GM23338 (cell line): ENCODE results near the gene KDM4C. TPM values are rescaled to one million over a fixed set of nuclear protein-coding genes. Genes with fewer than 3 reads are reported as not detected.

Source experiments
- ATAC-seq: fragments of 200-7000 bp; cut with Tn5 transposase; 3 replicates; pipeline ENCODE4 v1.9.1; 2020
- DNase-seq: peaks from one replicate; pipeline ENCODE4 v3.0.0-alpha.2; 2015; ENCODE audit warnings: low spot score
- H2AFZ ChIP-seq: fragments of 200-600 bp; sonication (generic); 2 replicates; pipeline ENCODE4 v1.8.0; 2016; ENCODE audit warnings: antibody characterized with exemption, mild to moderate bottlenecking, moderate library complexity
- H3F3A ChIP-seq: fragments of 200-600 bp; sonication (generic); replicated peaks from 2 replicates; pipeline ENCODE4 v1.8.0; 2017; ENCODE audit warnings: antibody characterized with exemption, mixed run types, low read depth
- H3K27ac ChIP-seq: fragments of 200-600 bp; sonication (generic); 2 replicates; pipeline ENCODE4 v1.6.1; 2016; ENCODE audit warnings: low read depth
- H3K27me3 ChIP-seq: fragments of 200-600 bp; sonication (generic); 2 replicates; pipeline ENCODE4 v1.8.0; 2016; ENCODE audit warnings: mild to moderate bottlenecking, mixed run types, moderate library complexity; ENCODE audit not compliant: insufficient read depth
- H3K36me3 ChIP-seq: fragments of 200-600 bp; sonication (generic); 2 replicates; pipeline ENCODE4 v1.8.0; 2016; ENCODE audit warnings: mild to moderate bottlenecking; ENCODE audit not compliant: insufficient read depth
- H3K4me1 ChIP-seq: fragments of 200-600 bp; sonication (generic); 2 replicates; pipeline ENCODE4 v1.8.0; 2016; ENCODE audit warnings: mild to moderate bottlenecking, moderate library complexity; ENCODE audit not compliant: insufficient read depth
- H3K4me2 ChIP-seq: fragments of 200-600 bp; sonication (generic); 2 replicates; pipeline ENCODE4 v1.7.1; 2017; ENCODE audit warnings: mixed run types
- H3K4me3 ChIP-seq: fragments of 200-600 bp; sonication (generic); 2 replicates; pipeline ENCODE4 v1.6.1; 2016; ENCODE audit warnings: mixed run types
- H3K79me2 ChIP-seq: fragments of 200-600 bp; sonication (generic); replicated peaks from 2 replicates; pipeline ENCODE4 v1.8.0; 2017; ENCODE audit warnings: mild to moderate bottlenecking; ENCODE audit not compliant: insufficient read depth
- H3K9me2 ChIP-seq: fragments of 200-600 bp; sonication (generic); 2 replicates; pipeline ENCODE4 v1.8.0; 2017; ENCODE audit not compliant: insufficient read depth
- H4K20me1 ChIP-seq: fragments of 200-600 bp; sonication (generic); replicated peaks from 2 replicates; pipeline ENCODE4 v1.8.0; 2017; ENCODE audit warnings: mild to moderate bottlenecking; ENCODE audit not compliant: insufficient read depth
- H3K27ac Mint-ChIP-seq: 2 replicates; pipeline ENCODE4 v1.8.0; 2020; ENCODE audit warnings: inconsistent platforms, mild to moderate bottlenecking, moderate library complexity, mixed read lengths
- H3K27me3 Mint-ChIP-seq: 3 replicates; pipeline ENCODE4 v1.8.0; 2022; ENCODE audit warnings: low read depth, mild to moderate bottlenecking, moderate library complexity, mixed read lengths, inconsistent platforms; ENCODE audit not compliant: insufficient read depth, poor library complexity
- H3K36me3 Mint-ChIP-seq: 3 replicates; pipeline ENCODE4 v1.8.0; 2021; ENCODE audit warnings: low read depth, mild to moderate bottlenecking, inconsistent platforms, moderate library complexity, mixed read lengths
- H3K4me1 Mint-ChIP-seq: 3 replicates; pipeline ENCODE4 v1.8.0; 2020; ENCODE audit warnings: mild to moderate bottlenecking, inconsistent platforms, mixed read lengths
- H3K4me3 Mint-ChIP-seq: 3 replicates; pipeline ENCODE4 v1.8.0; 2021; ENCODE audit warnings: moderate library complexity, mild to moderate bottlenecking, inconsistent platforms, mixed read lengths
- H3K9me3 Mint-ChIP-seq: 3 replicates; pipeline ENCODE4 v1.8.0; 2020; ENCODE audit warnings: moderate library complexity, mild to moderate bottlenecking, inconsistent platforms, mixed read lengths
- CREB1 ChIP-seq: fragments of 250-450 bp; sonication (Bioruptor Pico); IDR thresholded peaks from 2 replicates; pipeline ENCODE4 v1.5.0; 2020; ENCODE audit warnings: low read depth, mild to moderate bottlenecking, moderate library complexity
- EZH2 ChIP-seq: fragments of 200-600 bp; sonication (generic); IDR thresholded peaks from one replicate; pipeline ENCODE4 v1.8.0; 2017; ENCODE audit warnings: antibody characterized with exemption, mild to moderate bottlenecking, low read depth; ENCODE audit not compliant: unreplicated experiment
- EZH2phosphoT487 ChIP-seq: fragments of 200-600 bp; sonication (generic); IDR thresholded peaks from one replicate; pipeline ENCODE4 v1.8.1; 2018; ENCODE audit warnings: antibody characterized with exemption; ENCODE audit not compliant: unreplicated experiment
- JUNB ChIP-seq: IDR thresholded peaks from one replicate; pipeline ENCODE4 v1.6.1; 2016; ENCODE audit warnings: antibody characterized with exemption; ENCODE audit not compliant: unreplicated experiment
- NANOG ChIP-seq: IDR thresholded peaks from 2 replicates; pipeline ENCODE4 v1.6.1; 2016; ENCODE audit warnings: antibody characterized with exemption, borderline replicate concordance
- POLR2AphosphoS5 ChIP-seq: IDR thresholded peaks from 2 replicates; pipeline ENCODE4 v1.6.1; 2016; ENCODE audit warnings: antibody characterized with exemption, low read depth
- STAT1 ChIP-seq: IDR thresholded peaks from one replicate; pipeline ENCODE4 v1.6.1; 2016; ENCODE audit warnings: antibody characterized with exemption; ENCODE audit not compliant: unreplicated experiment
- ZNF114 ChIP-seq: fragments of 250-450 bp; sonication (Bioruptor Pico); IDR thresholded peaks from 2 replicates; pipeline ENCODE4 v1.5.0; 2020; ENCODE audit warnings: mild to moderate bottlenecking, moderate library complexity
- ZNF331 ChIP-seq: fragments of 250-450 bp; sonication (Bioruptor Pico); IDR thresholded peaks from 2 replicates; pipeline ENCODE4 v1.5.0; 2020; ENCODE audit warnings: low read depth, mild to moderate bottlenecking, moderate library complexity
- polyA plus RNA-seq: library from polyadenylated mRNA; unstranded; fragments of >200 nt; fragmentation: Nextera tagmentation; extraction: Ambion mirVana; gene quantifications from 2 replicates; pipeline ENCODE4 v1.2.1, GENCODE V29; 2016
- total RNA-seq: library from RNA; depleted of rRNA; stranded (reverse); fragments of >200 nt; shearing (Covaris generic); gene quantifications from 2 replicates; pipeline ENCODE4 v1.2.3, GENCODE V29; 2014
- TF ChIP-seq, protein P1 (sequence below): fragments of 250-450 bp; sonication (Bioruptor Pico); IDR thresholded peaks from 2 replicates; pipeline ENCODE4 v1.5.0; 2020; ENCODE audit warnings: mild to moderate bottlenecking, moderate library complexity
- TF ChIP-seq, protein P2 (sequence below): IDR thresholded peaks from 2 replicates; pipeline ENCODE4 v1.6.1; 2016; ENCODE audit warnings: antibody characterized with exemption
- TF ChIP-seq, protein P3 (sequence below), 2 experiments: fragments of 200-600 bp in 1 of 2; sonication (generic) in 1 of 2; conservative IDR thresholded peaks; 2 replicates each; pipeline versions ENCODE4 v1.5.1 to v1.6.1; 2016 to 2017; ENCODE audit warnings: antibody characterized with exemption in 2 of 2, low read depth in 2 of 2, mild to moderate bottlenecking in 2 of 2, moderate library complexity in 1 of 2
- TF ChIP-seq, protein P4 (sequence below): IDR thresholded peaks from one replicate; pipeline ENCODE4 v1.6.1; 2018; ENCODE audit warnings: antibody characterized with exemption; ENCODE audit not compliant: unreplicated experiment

Gene KDM4C
- total and polyA plus RNA-seq, 2 experiments from 2014 or later = 12.0 to 43.8 TPM

DNA sequence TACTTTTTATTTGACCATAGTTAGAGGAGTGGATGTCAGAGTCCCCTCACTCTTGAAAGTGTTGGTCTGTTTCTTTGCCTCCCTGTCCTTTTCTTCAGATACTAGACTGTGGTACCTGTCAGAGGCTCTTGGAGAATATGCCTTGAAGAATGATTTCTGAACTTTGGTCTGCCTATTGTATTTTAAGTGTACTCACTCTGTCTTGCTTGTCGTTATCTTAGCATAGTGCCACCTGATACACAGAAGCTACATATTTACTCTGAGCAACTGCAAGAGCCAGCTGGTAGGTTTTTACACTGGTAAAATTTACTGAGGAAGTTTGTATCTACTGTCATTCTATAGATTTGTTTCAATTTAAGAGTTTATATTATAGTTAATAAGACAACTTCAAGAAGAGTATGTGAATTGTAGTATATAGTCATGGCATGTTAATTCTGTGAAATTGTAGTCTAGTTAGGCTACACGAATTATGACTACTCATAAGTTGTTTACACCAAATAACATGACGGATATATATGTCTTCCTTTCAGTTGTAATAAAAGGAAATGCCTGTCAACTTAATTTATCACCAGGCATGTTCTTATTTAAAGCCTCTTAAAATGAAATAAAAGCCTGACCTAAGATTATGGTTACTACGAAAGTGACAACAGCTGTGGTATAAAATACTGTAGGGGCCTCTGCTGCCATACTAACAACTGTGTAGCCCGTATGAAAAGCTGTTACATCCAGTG, 201.7 kb downstream of the KDM4C start (continued):
- TF ChIP-seq, protein P1, sequence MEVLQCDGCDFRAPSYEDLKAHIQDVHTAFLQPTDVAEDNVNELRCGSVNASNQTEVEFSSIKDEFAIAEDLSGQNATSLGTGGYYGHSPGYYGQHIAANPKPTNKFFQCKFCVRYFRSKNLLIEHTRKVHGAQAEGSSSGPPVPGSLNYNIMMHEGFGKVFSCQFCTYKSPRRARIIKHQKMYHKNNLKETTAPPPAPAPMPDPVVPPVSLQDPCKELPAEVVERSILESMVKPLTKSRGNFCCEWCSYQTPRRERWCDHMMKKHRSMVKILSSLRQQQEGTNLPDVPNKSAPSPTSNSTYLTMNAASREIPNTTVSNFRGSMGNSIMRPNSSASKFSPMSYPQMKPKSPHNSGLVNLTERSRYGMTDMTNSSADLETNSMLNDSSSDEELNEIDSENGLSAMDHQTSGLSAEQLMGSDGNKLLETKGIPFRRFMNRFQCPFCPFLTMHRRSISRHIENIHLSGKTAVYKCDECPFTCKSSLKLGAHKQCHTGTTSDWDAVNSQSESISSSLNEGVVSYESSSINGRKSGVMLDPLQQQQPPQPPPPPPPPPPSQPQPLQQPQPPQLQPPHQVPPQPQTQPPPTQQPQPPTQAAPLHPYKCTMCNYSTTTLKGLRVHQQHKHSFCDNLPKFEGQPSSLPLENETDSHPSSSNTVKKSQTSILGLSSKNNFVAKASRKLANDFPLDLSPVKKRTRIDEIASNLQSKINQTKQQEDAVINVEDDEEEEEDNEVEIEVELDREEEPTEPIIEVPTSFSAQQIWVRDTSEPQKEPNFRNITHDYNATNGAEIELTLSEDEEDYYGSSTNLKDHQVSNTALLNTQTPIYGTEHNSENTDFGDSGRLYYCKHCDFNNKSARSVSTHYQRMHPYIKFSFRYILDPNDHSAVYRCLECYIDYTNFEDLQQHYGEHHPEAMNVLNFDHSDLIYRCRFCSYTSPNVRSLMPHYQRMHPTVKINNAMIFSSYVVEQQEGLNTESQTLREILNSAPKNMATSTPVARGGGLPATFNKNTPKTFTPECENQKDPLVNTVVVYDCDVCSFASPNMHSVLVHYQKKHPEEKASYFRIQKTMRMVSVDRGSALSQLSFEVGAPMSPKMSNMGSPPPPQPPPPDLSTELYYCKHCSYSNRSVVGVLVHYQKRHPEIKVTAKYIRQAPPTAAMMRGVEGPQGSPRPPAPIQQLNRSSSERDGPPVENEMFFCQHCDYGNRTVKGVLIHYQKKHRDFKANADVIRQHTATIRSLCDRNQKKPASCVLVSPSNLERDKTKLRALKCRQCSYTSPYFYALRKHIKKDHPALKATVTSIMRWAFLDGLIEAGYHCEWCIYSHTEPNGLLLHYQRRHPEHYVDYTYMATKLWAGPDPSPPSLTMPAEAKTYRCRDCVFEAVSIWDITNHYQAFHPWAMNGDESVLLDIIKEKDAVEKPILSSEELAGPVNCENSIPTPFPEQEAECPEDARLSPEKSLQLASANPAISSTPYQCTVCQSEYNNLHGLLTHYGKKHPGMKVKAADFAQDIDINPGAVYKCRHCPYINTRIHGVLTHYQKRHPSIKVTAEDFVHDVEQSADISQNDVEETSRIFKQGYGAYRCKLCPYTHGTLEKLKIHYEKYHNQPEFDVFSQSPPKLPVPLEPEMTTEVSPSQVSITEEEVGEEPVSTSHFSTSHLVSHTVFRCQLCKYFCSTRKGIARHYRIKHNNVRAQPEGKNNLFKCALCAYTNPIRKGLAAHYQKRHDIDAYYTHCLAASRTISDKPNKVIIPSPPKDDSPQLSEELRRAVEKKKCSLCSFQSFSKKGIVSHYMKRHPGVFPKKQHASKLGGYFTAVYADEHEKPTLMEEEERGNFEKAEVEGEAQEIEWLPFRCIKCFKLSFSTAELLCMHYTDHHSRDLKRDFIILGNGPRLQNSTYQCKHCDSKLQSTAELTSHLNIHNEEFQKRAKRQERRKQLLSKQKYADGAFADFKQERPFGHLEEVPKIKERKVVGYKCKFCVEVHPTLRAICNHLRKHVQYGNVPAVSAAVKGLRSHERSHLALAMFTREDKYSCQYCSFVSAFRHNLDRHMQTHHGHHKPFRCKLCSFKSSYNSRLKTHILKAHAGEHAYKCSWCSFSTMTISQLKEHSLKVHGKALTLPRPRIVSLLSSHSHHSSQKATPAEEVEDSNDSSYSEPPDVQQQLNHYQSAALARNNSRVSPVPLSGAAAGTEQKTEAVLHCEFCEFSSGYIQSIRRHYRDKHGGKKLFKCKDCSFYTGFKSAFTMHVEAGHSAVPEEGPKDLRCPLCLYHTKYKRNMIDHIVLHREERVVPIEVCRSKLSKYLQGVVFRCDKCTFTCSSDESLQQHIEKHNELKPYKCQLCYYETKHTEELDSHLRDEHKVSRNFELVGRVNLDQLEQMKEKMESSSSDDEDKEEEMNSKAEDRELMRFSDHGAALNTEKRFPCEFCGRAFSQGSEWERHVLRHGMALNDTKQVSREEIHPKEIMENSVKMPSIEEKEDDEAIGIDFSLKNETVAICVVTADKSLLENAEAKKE (CRISPR knock-in tag) = no peak
- no peak for TF ChIP-seq ZNF114 (CRISPR knock-in tag)
- no peak for TF ChIP-seq EZH2

DNA sequence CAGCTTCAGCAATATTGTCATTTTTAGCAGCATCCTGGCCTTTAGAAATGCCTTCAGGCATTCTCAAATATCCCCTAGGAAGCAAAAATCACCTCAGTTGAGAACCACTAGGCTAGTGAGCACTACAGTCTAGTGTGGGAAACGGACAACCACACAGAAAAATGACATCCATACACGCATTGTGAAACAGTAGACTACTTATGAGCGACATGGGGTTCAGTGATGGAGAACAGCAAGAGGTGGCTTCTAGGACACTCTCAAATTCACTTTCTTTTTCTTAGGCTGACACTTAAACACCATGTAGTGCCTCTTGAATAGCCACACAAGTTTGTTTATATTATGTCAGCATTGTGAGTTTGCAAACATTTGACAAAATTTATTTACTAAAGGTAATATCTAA, 203.0 kb downstream of the KDM4C start:
- ATAC-seq (no peak), DNase-seq (no peak)
- H3K4me2 ChIP-seq = no peak overlapping the region
- no peak overlapping the region for H2AFZ ChIP-seq
- no peaks in the 10 kb centered on the region for H3K36me3 ChIP-seq
- Mint-ChIP-seq H3K9me3 (no peaks in the 10 kb centered on the region; the same call in 2 of the 3 replicates), H3K4me1 (no peaks in the 10 kb centered on the region; the same call in 2 of the 3 replicates), H3K27ac (no peak overlapping the region), H3K27me3 (no peaks in the 10 kb centered on the region), H3K36me3 (no peaks in the 10 kb centered on the region), H3K4me3 (no peak overlapping the region)
- no peak overlapping the region for H3K27ac ChIP-seq
- peaks cover under 1% of the 10 kb centered on the region; the same call in 1 of the 2 replicates for H3K4me1 ChIP-seq
- no peaks in the 10 kb centered on the region for H4K20me1 ChIP-seq
- H3F3A ChIP-seq = no peaks in the 10 kb centered on the region
- H3K9me2 ChIP-seq = no peaks in the 10 kb centered on the region
- H3K79me2 ChIP-seq = no peaks in the 10 kb centered on the region
- H3K27me3 ChIP-seq = no peaks in the 10 kb centered on the region
- no peak overlapping the region for H3K4me3 ChIP-seq
- TF ChIP-seq ZNF114 (CRISPR knock-in tag) = no peak
- TF ChIP-seq POLR2AphosphoS5 = no peak
- TF ChIP-seq, protein P2, sequence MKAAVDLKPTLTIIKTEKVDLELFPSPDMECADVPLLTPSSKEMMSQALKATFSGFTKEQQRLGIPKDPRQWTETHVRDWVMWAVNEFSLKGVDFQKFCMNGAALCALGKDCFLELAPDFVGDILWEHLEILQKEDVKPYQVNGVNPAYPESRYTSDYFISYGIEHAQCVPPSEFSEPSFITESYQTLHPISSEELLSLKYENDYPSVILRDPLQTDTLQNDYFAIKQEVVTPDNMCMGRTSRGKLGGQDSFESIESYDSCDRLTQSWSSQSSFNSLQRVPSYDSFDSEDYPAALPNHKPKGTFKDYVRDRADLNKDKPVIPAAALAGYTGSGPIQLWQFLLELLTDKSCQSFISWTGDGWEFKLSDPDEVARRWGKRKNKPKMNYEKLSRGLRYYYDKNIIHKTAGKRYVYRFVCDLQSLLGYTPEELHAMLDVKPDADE = no peak
- TF ChIP-seq STAT1 = no peak
- no peak for TF ChIP-seq CREB1 (CRISPR knock-in tag)
- TF ChIP-seq, protein P3, sequence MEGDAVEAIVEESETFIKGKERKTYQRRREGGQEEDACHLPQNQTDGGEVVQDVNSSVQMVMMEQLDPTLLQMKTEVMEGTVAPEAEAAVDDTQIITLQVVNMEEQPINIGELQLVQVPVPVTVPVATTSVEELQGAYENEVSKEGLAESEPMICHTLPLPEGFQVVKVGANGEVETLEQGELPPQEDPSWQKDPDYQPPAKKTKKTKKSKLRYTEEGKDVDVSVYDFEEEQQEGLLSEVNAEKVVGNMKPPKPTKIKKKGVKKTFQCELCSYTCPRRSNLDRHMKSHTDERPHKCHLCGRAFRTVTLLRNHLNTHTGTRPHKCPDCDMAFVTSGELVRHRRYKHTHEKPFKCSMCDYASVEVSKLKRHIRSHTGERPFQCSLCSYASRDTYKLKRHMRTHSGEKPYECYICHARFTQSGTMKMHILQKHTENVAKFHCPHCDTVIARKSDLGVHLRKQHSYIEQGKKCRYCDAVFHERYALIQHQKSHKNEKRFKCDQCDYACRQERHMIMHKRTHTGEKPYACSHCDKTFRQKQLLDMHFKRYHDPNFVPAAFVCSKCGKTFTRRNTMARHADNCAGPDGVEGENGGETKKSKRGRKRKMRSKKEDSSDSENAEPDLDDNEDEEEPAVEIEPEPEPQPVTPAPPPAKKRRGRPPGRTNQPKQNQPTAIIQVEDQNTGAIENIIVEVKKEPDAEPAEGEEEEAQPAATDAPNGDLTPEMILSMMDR (conservative IDR thresholded peaks at IDR 0.05; ENCODE audit: low read depth in 2 of 2) = no peak
- no peak for TF ChIP-seq JUNB
- no peak for TF ChIP-seq ZNF331 (CRISPR knock-in tag)
- TF ChIP-seq, protein P4, sequence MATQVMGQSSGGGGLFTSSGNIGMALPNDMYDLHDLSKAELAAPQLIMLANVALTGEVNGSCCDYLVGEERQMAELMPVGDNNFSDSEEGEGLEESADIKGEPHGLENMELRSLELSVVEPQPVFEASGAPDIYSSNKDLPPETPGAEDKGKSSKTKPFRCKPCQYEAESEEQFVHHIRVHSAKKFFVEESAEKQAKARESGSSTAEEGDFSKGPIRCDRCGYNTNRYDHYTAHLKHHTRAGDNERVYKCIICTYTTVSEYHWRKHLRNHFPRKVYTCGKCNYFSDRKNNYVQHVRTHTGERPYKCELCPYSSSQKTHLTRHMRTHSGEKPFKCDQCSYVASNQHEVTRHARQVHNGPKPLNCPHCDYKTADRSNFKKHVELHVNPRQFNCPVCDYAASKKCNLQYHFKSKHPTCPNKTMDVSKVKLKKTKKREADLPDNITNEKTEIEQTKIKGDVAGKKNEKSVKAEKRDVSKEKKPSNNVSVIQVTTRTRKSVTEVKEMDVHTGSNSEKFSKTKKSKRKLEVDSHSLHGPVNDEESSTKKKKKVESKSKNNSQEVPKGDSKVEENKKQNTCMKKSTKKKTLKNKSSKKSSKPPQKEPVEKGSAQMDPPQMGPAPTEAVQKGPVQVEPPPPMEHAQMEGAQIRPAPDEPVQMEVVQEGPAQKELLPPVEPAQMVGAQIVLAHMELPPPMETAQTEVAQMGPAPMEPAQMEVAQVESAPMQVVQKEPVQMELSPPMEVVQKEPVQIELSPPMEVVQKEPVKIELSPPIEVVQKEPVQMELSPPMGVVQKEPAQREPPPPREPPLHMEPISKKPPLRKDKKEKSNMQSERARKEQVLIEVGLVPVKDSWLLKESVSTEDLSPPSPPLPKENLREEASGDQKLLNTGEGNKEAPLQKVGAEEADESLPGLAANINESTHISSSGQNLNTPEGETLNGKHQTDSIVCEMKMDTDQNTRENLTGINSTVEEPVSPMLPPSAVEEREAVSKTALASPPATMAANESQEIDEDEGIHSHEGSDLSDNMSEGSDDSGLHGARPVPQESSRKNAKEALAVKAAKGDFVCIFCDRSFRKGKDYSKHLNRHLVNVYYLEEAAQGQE = no peak
- TF ChIP-seq EZH2phosphoT487 = no peak
- TF ChIP-seq NANOG = no peak
